Right kidney (tissue), 1 donor: ENCODE results near the gene HAPLN2.

Experiments used
- DNase-seq: peaks from one replicate; pipeline ENCODE4 v3.0.0-alpha.2; 2016

The HAPLN2 gene

DNA sequence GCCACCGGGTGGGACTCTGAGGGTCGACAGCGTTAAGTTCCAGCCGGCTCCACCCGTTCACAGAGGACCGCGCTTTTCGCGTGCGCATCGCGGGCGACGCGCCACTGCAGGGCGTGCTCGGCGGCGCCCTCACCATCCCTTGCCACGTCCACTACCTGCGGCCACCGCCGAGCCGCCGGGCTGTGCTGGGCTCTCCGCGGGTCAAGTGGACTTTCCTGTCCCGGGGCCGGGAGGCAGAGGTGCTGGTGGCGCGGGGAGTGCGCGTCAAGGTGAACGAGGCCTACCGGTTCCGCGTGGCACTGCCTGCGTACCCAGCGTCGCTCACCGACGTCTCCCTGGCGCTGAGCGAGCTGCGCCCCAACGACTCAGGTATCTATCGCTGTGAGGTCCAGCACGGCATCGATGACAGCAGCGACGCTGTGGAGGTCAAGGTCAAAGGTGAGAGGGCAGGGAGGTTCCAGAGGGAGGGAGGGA is 27.6 kb downstream of the HAPLN2 start:
- DNase-seq = no peak

DNA sequence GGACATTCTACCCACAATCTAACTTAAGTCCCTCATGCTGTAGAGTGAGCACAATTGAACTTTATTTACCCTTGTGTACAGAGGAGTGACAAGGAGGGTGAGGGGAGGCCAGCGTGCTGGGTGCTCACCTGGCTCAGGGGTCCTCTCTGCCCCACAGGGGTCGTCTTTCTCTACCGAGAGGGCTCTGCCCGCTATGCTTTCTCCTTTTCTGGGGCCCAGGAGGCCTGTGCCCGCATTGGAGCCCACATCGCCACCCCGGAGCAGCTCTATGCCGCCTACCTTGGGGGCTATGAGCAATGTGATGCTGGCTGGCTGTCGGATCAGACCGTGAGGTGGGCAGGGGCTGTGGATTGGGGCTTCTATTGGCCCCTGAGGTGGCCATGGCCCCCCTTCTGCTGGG is 28.1 kb downstream of the HAPLN2 start:
- DNase-seq = no peak

DNA sequence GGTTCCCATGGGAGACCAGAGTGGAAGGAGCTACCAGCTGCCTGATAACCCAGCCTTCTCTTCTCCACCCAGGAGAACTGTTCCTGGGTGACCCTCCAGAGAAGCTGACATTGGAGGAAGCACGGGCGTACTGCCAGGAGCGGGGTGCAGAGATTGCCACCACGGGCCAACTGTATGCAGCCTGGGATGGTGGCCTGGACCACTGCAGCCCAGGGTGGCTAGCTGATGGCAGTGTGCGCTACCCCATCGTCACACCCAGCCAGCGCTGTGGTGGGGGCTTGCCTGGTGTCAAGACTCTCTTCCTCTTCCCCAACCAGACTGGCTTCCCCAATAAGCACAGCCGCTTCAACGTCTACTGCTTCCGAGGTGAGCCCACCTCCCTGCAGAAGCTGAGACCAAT is 29.3 kb downstream of the HAPLN2 start:
- no peak for DNase-seq

DNA sequence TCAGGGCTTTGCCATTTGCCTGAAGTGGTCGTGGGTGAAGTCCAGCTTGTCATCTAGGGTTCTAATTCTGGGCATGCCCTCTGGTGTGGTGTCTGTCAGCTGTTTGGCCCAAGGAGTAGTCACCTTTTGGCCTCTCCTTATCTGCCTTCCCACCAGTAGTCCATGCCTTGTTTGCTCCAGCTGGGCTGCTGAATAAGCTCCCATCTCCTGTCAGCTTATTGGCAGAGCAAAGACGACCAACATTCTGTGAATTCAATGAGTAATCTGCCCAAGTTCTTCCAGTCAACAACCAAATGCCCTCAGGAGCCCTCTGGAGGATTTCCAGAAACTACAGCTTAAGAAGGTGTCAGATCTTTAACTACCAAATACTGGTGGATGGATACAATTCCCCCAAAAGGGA is 29.7 kb downstream of the HAPLN2 start:
- DNase-seq = no peak

DNA sequence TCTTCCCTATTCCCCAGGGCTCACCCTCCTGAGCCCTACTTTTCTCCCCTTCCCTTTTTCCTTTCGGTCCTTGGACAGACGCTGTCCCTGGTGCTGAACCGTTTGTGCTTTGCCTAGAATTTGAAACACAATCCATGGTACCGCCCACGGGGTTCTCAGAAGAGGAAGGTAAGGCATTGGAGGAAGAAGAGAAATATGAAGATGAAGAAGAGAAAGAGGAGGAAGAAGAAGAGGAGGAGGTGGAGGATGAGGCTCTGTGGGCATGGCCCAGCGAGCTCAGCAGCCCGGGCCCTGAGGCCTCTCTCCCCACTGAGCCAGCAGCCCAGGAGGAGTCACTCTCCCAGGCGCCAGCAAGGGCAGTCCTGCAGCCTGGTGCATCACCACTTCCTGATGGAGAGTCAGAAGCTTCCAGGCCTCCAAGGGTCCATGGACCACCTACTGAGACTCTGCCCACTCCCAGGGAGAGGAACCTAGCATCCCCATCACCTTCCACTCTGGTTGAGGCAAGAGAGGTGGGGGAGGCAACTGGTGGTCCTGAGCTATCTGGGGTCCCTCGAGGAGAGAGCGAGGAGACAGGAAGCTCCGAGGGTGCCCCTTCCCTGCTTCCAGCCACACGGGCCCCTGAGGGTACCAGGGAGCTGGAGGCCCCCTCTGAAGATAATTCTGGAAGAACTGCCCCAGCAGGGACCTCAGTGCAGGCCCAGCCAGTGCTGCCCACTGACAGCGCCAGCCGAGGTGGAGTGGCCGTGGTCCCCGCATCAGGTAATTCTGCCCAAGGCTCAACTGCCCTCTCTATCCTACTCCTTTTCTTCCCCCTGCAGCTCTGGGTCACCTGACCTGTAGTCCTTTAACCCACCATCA is 33.1 kb downstream of the HAPLN2 start:
- peak; percentile 59 for DNase-seq

DNA sequence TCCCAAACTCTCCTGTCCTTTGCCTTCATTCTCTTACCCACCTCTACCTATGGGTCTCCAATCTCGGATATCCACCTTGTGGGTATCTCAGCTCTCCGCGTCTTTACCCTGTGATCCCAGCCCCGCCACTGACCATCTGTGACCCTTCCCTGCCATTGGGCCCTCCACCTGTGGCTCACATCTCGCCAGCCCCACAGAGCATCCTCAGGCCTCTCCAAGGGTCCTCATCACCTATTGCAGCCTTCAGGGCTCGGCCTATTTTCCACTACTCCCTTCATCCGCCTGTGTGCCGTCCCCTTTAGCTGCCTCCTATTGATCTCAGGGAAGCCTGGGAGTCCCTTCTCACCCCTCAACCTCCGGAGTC is 33.8 kb downstream of the HAPLN2 start:
- DNase-seq = no peak

DNA sequence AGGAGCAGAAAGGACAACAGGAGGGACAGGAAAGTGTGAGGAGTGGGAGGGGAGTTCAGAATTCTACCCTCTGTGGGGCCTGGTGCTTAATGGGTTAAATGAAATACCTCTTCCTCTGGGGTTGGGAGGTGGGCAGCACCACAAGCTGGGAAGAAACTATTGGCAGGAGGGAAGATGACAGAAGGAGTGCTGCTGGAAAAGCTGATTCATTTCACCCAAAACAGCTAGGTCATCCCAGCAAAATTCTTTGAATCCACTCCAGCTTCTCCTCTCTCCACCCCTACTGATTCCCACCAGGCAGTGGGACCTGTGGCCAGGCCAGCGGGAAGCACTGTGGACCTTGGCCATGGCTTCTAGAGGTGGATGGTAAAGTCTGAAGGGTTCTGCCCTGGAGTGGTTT is 35.5 kb downstream of the HAPLN2 start:
- no peak for DNase-seq

DNA sequence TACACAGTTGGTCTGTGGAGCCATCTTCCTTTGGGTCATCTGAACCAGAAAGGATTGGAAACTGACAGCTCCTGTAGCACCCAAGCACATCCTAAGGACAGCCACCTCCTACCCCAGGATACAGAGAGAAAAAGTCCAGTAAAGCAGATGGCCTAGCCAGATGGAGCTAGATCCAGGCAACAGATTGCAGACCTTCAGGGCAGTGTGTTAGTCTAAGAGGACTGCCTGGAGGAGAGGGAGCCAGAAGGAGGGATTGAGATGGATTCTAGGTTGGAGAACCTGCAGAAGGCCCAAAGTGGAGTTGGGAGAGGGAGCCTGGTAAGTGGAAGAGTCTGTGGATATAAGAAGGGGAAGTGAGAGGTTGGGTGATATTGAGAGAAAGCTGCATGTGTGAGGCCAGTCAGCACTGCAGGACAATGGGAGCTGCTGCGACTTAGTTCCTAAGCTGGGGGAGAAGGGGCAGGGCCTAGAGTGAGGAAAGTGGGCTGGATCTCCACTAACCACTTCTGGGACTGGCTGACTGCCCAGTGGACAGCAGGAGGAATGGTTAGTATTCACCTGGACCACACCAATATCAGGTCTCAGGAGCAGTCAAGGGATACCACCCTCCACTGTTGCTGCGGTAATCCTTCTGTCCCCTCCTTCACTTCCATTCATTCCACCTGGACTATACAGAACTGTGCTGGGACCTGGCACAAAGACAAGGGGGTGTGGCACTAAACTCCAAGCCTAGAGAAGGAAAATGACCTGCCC is 36.1 kb downstream of the HAPLN2 start:
- DNase-seq = no peak

DNA sequence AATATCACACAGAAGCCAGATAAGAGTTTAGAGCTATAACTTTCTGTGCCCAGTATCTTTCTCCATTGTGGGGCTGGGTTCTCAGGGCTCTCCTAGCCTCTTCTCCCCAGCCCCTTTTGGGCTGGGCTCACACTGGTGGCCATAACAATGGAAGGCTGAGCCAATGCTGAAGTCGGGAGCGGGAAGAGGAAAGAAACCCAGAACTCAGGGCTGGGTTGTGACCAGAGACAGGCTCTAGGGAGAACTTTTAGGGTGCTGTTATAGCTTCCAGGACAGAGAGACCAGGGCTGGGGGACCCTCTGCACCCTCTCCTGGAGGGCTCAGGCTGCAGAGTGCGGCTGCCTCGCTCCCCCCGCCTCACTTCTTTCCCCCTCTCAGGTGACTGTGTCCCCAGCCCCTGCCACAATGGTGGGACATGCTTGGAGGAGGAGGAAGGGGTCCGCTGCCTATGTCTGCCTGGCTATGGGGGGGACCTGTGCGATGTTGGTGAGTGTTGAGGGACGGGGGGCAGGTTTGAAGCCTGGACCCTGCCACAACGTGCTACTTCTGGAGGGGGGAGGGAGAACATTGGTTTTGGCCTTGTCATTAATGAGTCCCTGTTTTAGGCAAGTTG is 36.8 kb downstream of the HAPLN2 start:
- DNase-seq = no peak

DNA sequence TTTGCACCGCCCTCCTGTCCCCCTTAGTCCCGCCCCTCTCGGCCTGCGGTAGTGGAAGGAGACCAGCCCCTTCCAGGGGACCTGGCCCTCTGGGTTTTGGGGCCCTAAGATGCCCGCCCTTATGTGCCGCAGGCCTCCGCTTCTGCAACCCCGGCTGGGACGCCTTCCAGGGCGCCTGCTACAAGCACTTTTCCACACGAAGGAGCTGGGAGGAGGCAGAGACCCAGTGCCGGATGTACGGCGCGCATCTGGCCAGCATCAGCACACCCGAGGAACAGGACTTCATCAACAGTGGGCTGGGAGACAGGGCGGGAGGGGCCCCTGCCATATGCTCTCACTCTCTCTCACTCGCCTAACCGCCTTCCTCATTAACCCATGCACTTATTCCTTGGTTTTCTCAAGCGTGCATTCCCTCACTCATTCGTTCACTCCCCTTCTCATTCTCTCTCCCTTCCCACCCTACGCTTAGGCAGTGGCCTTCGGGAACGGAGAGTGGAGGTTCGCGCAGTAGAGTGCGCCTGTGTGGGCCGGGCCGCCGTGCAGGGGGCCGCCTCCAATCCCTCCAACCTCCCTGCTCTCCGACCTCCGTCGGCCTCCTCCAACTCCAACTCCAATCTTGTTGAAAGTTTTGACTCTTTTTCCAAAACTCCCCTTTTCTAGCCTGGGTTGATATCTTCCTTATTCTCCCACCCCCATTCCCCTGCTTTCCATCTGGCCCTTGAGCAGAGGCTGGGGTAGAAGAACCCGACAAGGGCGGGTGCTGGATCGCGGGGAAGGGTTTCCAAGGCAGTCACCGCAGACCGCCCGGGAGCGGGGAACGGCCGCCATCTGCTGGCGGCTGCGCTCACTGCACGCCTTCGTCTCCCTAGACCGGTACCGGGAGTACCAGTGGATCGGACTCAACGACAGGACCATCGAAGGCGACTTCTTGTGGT is 37.9 kb downstream of the HAPLN2 start:
- peak; percentile 78 for DNase-seq

DNA sequence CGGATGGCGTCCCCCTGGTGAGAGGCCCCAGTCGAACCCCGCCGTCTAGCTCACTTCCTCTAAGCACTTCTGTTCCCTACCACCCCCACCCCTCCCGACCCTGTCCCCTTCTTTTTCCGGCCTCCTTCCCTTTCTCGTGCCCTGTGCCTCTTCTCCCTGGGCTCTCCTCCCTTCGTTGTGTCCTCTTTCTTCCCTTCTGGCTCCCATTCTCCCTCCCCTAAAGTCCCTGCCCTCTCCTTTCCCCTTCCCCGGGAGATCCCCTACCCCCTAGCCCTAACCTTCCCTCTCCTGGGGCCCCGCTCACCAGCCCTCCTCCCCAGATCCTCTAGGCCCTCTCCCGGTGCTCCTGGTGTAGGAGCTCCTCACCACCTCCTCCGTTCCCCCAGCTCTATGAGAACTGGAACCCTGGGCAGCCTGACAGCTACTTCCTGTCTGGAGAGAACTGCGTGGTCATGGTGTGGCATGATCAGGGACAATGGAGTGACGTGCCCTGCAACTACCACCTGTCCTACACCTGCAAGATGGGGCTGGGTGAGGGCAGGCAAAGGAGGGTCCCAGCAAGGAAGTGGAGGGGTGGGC is 38.6 kb downstream of the HAPLN2 start:
- DNase-seq = peak; percentile 53

DNA sequence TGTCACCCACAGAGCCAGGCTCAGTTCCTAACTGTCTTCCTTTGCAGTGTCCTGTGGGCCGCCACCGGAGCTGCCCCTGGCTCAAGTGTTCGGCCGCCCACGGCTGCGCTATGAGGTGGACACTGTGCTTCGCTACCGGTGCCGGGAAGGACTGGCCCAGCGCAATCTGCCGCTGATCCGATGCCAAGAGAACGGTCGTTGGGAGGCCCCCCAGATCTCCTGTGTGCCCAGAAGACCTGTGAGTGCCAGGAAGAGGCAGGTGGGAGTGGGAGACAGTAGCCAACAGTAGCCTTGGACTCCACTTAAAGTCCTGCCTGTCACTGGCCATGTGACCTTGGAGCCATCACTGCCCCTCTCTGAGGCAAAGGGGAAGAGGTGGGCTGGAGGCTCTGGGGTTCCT is 39.3 kb downstream of the HAPLN2 start:
- DNase-seq = no peak

DNA sequence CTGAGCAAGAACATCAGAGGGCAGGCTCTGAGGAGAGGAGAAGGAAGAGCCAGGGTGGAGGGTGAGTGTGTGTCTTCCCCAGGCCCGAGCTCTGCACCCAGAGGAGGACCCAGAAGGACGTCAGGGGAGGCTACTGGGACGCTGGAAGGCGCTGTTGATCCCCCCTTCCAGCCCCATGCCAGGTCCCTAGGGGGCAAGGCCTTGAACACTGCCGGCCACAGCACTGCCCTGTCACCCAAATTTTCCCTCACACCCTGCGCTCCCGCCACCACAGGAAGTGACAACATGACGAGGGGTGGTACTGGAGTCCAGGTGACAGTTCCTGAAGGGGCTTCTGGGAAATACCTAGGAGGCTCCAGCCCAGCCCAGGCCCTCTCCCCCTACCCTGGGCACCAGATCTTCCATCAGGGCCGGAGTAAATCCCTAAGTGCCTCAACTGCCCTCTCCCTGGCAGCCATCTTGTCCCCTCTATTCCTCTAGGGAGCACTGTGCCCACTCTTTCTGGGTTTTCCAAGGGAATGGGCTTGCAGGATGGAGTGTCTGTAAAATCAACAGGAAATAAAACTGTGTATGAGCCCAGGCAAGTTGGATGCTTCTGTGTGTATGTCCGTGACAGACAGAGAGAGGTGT is 39.8 kb downstream of the HAPLN2 start:
- no peak for DNase-seq

DNA sequence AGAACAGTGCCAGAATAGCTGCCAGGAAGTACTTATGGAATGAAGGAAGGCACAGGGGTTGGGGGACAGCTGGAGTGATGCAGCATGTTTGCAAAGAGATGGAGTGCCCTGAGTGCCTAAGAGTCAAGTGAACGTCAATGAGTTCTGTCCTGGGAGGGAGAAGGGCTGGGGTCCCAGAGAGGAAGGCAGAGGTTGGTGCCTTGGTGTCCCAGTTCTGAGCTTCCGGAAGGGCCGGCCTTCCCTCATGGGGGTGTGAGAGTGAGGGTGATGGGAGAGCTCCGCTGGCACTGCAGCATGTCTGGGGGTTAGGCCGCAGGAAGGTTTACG is 40.4 kb downstream of the HAPLN2 start:
- no peak for DNase-seq

DNA sequence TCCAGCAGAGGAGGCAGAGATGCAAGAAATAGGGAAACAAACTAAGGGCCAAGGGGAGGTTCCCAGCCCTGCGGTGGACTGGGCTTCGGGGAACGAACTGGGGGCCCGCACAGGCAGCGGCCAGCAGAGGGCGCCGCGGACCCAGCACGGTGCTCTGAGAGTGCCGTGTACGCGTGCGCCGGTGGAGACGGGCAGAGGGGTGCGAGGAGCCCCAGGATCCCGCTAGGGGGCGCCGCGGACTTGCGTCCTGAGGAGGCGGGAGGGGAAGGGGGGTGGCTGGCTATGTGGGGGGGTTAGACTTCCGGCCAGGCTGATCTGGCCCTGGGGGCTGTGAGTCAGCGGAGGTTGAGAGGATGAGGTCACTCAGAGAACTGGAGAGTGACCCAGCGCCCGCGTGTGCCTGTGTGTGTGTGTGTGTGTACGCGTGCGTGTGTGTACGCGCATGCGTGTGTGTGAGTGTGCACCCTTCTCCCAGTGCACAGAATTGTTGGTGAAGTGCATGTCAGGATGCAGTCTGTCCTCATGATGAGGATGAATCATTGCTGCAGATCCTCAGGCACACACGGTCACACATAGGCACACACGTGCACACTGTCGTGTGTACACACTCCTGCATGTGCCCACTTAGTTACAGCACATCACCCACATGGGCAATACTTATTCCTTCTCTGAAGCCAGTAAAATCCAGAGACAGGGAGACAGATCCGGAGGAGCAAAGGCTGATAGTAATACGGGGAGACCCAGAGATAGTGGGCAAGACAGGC is 41.0 kb downstream of the HAPLN2 start:
- DNase-seq = peak; percentile 81

DNA sequence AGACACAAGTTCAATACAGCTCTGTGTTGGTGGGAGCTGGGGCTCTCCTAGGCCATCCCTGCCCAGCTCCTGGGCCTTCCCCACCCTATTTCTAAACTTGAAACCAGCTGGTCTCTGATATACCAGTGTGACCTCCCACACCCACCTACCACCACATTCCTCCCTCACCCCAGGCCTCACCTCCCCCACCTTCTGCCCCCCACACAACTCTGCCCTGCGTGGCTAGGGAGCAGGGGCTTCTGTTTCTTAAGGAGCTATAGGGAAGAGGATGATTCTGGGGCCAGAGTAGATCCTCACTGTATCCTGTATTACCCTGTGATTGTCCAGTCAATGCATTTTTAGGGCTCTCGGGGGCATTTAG is 41.5 kb downstream of the HAPLN2 start:
- no peak for DNase-seq

DNA sequence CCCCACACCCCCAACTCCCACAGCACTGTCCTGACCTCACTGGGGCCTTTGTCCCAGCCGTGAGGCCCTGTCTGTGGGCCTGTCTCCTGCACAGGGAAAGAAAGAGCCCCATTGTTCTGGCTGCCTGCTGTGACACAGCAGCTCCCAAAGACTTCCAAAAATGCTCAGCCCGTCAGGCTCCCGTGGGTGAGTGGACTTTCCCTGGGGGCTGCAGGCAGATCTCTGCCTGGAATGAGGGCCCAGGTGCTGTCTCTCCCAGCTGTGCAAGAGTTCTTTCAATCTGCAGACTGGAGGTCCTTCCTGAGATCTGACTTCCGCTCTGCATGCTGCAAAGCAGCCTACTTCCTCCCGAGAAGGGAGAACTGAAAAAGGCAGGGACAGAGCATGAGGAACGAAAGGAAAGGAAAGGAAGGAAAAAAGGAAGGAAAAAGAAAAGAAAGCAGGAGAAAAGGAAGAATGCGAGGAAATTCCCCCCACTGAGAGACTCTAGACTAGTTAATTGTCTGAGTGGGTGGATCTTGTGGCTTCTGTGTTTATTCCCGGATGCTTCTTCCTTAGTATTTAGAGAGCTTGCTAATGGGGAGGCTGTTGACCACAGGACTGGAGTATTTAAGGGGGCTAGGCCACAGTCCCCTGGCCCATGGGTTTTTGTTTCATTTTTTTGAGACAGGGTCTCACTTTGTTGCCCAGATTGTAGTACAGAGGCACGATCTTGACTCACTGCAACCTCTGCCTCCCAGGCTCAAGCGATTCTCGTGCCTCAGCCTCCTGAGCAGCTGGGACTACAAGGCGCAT is 43.0 kb downstream of the HAPLN2 start:
- DNase-seq = no peak

DNA sequence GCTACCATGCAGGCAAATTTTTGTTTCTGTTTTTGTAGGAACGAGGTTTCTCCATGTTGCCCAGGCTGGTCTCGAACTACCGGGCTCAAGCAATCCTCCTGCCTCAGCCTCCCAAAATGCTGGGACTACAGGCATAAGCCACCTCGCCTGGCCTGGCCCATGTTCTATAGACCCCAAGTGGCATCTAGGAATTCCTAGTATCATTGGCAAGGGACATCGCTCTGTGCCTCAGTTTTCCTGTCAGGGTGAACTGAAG is 43.5 kb downstream of the HAPLN2 start:
- no peak for DNase-seq

DNA sequence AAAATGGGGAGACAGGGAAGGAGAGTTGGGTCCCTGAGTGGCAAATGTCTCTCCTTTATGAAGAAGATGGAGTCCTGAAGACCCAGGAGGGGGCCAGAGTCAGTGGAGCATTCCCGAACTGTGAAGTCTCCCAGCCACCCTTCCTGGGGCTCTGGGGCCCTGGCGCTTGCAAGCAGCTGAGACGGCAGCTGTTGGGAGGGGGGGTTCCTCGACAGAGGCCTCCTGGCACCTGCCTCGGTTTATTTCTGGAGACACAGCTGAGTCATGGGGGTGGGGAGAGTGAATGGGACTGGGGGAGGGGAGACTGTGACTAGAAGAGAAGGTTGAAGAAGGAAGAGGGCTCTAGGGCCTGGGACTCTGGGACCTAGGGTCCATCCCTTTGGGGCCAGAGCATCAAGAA is 44.0 kb downstream of the HAPLN2 start:
- DNase-seq = no peak

DNA sequence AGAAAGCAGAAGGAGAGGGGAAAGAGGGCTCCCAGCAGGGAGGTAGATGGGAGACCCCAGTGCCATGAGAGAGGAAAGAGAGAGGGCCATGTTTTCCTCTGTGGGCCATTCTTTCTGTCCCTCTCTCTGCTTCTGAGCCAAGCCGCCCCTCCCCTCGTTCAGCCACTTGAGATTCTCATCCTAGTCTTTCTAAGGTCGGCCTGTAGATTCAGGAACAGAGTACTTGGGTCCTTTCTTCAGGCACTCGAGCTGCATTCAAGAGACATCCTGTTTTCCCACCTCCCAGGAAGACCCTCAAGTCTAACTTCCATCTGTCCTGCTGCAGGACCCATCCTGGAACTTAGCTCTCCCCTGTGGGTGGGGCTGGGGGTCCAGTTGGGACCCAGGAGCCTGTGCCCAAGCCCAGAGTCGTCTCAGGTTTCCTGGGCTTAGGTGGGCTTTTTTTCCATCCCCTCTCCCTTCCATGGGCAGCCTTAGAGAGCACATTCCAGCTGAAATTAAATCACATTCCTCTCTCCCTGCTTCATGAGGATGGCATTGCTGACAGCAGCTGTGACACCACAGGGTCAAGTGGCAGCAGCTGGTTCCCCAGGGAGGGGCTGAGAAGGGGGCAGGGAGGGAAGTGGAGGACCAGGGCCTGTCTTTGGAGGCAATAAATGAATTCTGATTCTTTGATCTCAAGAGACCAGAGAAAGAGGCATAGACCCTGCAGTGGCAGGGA is 45.0 kb downstream of the HAPLN2 start:
- DNase-seq = peak; percentile 29
